AG04450 (cell line): Measurements from ENCODE around the gene ACOT11. TPM values are rescaled to one million over a fixed set of nuclear protein-coding genes. Genes with fewer than 3 reads are reported as not detected.

Source experiments
- CTCF ChIA-PET: fragments of 300-600, 350-600 bp; formaldehyde crosslinking; extraction: SDS; loops from one replicate; lab custom pipeline; 2022; ENCODE audit warnings: antibody characterized with exemption, inconsistent platforms; lab: Charles Lee
- POLR2A ChIA-PET: fragments of 350-600 bp; formaldehyde crosslinking; extraction: SDS; loops from one replicate; lab custom pipeline; 2021; ENCODE audit warnings: antibody characterized with exemption, inconsistent platforms; lab: Yijun Ruan, JAX
- DNase-seq: peaks from one replicate; pipeline ENCODE4 v3.0.0-alpha.2; 2011; ENCODE audit warnings: low read depth, low spot score
- H3K27ac ChIP-seq: one replicate; pipeline ENCODE4 v1.5.1; 2012; ENCODE audit warnings: low read depth, low read length, control low read depth
- H3K27me3 ChIP-seq: one replicate; pipeline ENCODE4 v1.6.0; 2012; ENCODE audit warnings: low read length; ENCODE audit not compliant: control insufficient read depth, insufficient read depth
- H3K4me3 ChIP-seq: 2 replicates; pipeline ENCODE4 v1.5.1; 2011; ENCODE audit warnings: mild to moderate bottlenecking, low read depth, low read length, control low read depth
- H3K9me3 ChIP-seq: 2 replicates; pipeline ENCODE4 v1.5.1; 2012; ENCODE audit warnings: low read length; ENCODE audit not compliant: control insufficient read depth, insufficient read depth
- CTCF ChIP-seq: IDR thresholded peaks from 2 replicates; pipeline ENCODE4 v1.5.1; 2011; ENCODE audit warnings: low read depth, low read length, control low read depth, inconsistent platforms
- polyA plus RNA-seq: library from polyadenylated mRNA; depleted of rRNA; stranded (reverse); fragments of >200 nt; gene quantifications from 2 replicates; pipeline ENCODE4 v1.2.3, GENCODE V29; 2011

The ACOT11 gene
- polyA plus RNA-seq, 1 experiment = 0.68 TPM

GRCh38 chr1:54537611-54538010 lies 10.4 kb upstream of the ACOT11 start:
- CTCF ChIA-PET = interaction anchor here (0.6 kb wide), 1 partner anchor 38 kb away, joined by 4 read pairs; no protein-coding TSS in a partner anchor
- POLR2A ChIA-PET = no interaction called here

GRCh38 chr1:54538538-54538937 lies 9.5 kb upstream of the ACOT11 start:
- Histone ChIP-seq H3K27ac (no peak overlapping the region), H3K9me3 (no peaks in the 10 kb centered on the region; the same call in 1 of the 2 replicates), H3K4me3 (no peak overlapping the region), H3K27me3 (peaks cover 6% of the 10 kb centered on the region)
- POLR2A ChIA-PET = interaction anchor here (0.6 kb wide), 1 partner anchor 26 kb away, joined by 3 read pairs; no protein-coding TSS in a partner anchor
- TF ChIP-seq CTCF = no peak
- CTCF ChIA-PET = no interaction called here
- no peak for DNase-seq

More at GRCh38 chr1:54537611-54538010, 10.4 kb upstream of the ACOT11 start:
- H3K27me3 ChIP-seq = peaks cover 8% of the 10 kb centered on the region
- no peak for DNase-seq
- H3K4me3 ChIP-seq = no peak overlapping the region
- TF ChIP-seq CTCF = no peak
- no peaks in the 10 kb centered on the region for H3K9me3 ChIP-seq
- H3K27ac ChIP-seq = no peak overlapping the region

- H3K9me3 ChIP-seq = no peaks in the 10 kb centered on the region; the same call in 1 of the 2 replicates
- no peak for DNase-seq
- ChIA-PET POLR2A (no interaction called here), CTCF (no interaction called here)
- no peak overlapping the region for H3K4me3 ChIP-seq
- peaks cover 3% of the 10 kb centered on the region for H3K27me3 ChIP-seq
- no peak for TF ChIP-seq CTCF
- no peak overlapping the region for H3K27ac ChIP-seq
Observed at GRCh38 chr1:54540582-54541295, 7.3 kb upstream of the ACOT11 start.

- DNase-seq = no peak
- peak overlapping the region; percentile 52 for H3K4me3 ChIP-seq
- ChIA-PET POLR2A (interaction anchor here (0.8 kb wide), 1 partner anchor 342 kb away, joined by 3 read pairs; the partner anchor contains the start of genes CYB5RL and MRPL37), CTCF (interaction anchor here (1.2 kb wide), 1 partner anchor 43 kb away, joined by 3 read pairs; no protein-coding TSS in a partner anchor)
- peaks cover 3% of the 10 kb centered on the region for H3K27me3 ChIP-seq
- TF ChIP-seq CTCF = peak; percentile 20; the same call in 1 of the 2 replicates
- H3K9me3 ChIP-seq = no peaks in the 10 kb centered on the region; the same call in 1 of the 2 replicates
- H3K27ac ChIP-seq = peak overlapping the region; percentile 31
Observed at GRCh38 chr1:54542120-54542961, 5.7 kb upstream of the ACOT11 start.
